Activated CD4-positive, CD25-positive, alpha-beta regulatory T cell treated with anti-CD3 and anti-CD28 coated beads, Interleukin-2, amount 50 U/mL, for 16 hours (primary cell): Measurements from ENCODE around the gene DOK6.
"Not testable (repeated sequence)": the region's sequence is repeated elsewhere in the genome, so short reads cannot be mapped to it uniquely, and the experiment has no call there.

Source experiments
- DNase-seq: peaks from one replicate; pipeline ENCODE4 v3.0.0-alpha.2; 2020; ENCODE audit warnings: low read depth, low spot score

Gene DOK6

DNA sequence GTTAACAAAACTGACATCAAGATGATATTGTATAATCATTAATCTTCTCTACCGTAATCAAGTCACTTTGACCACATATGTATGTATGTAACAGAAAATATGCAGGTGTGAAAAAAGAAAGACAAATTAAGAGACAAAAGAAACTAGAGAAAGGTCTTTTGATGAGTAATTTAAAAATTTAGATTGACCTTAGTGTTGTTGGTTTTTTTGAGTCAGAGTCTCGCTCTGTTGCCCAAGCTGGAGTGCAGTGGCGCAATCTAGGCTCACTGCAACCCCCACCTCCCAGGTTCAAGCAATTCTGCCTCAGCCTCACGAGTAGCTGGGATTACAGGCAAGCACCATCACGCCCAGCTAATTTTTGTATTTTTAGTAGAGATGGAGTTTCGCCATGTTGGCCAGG lies 464.1 kb downstream of the DOK6 start:
- DNase-seq = not testable (repeated sequence)

DNA sequence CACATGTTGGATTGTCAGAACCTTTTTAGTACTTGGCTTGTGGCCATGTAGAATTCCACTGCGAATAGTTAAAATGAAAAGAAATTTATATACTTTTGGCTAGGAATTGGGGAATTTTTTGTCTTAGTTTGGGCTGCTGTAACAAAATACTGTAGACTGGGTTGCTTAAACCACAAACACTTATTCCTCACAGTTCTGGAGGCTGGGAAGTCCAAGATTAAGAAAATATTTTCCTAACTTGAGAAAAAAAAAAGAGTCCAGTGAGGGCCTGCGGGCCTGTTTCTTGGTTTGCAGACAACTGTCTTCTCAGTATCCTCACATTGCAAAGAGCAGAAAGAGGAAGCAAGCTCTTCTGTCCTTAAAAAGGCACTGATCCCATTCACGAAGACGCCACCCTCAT lies 465.1 kb downstream of the DOK6 start:
- DNase-seq = no peak

DNA sequence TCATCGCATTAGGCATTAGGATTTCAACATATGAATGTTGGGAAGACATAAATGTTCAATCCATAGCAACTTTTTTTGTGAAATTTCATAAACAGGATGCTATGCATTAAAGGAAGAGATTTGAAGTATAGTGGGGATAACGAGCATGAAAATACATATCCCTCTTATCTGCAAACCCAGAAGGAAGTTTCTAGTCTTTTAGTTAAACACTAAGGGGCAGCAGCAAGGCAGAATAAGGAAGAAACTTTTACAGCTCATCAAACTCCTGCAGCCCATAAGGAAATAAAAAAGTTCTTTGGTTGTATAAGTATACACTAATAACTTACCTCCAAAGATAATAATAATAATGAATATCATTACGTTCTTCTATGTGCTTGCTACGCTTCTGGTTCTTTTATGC lies 465.5 kb downstream of the DOK6 start:
- DNase-seq = no peak

DNA sequence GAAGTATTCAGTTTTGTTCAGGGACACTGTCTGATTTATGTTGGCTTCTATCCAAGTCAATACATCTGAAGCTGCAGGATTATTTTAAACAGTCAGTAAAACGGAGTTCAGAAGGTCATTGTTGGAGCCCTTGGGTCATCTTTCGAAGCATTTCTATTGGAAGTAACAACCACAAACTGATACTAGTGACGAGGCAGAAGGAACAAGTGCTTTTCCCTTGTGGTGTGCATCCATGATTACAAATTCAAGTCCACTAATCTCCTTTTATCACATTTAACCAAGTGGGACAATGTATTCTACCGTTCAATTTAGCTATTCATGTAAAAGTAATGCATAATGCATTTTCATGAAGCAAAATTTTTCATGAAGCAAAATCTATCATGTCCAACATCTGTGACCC lies 470.0 kb downstream of the DOK6 start:
- no peak for DNase-seq

DNA sequence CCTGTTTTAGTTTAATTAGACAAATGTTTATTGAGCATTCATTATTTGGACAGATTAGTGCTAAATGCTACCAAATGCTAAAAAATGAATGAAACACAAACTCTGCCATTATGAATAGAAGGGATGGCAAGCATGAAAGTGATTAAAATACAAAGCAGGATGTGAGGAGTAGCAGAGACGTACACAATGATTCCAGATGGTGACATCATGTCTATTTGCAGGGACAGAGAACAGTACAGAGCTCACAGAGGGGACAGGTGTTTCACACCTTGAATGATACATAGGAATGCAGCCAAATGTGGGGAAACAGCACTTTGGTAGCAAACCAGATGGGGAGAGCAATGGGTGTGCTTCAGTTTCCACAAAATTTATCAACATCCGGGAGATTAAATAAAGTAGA lies 470.7 kb downstream of the DOK6 start:
- no peak for DNase-seq

DNA sequence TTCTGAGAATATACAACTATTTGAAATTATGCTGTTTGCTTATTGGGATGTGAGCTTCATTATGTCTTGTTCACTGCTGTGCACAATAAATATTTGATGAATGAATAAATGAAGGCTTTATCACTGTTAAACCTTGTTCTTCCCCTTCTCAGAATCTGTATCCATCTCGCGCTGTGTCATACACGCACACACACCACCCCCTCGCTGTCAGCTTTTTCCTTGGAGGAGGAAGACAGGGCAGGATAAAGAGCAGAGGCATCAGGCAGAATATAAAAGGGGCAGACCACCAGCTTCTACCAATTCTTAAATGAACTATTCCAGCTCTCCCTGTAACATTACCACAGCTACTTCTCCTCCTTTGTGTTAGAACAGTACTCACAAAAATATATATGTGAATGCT lies 472.0 kb downstream of the DOK6 start:
- DNase-seq = no peak

DNA sequence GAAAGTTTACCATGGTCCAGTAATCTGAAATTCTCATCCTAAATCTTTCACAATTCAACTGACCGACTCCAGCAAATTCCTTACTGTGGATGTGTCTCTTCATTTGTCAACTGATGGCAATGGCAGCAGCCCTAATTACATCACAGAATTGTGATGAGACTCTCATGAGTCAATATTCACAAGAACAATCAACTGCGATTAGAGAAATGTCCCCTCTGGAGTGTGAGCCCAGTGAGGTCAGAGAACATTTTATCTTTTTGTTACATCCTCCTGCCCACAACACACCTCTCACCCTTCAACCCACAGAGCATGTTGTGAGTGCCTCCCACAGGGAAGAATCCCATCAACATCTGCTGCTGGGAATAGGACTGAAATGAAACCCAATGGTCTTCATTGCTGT lies 473.4 kb downstream of the DOK6 start:
- DNase-seq = no peak

DNA sequence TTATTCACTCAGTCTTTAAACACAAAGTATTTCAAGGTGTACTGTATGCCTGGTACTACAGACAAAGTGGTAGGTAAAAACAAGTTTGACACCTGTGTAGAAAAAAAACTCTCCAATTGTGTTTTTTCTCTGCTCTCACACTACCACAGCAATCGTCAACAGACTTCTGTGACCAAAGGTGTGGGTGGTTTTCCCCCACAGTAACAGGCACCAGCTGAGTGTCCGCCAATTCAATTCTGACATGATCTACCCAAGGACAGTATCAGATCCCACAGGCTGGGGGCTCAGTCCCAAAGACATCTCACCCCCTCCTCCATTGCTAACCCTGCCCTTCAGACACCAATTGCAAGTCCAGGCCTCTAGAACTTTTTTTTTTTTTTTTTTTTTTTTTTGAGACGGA lies 475.8 kb downstream of the DOK6 start:
- no peak for DNase-seq

DNA sequence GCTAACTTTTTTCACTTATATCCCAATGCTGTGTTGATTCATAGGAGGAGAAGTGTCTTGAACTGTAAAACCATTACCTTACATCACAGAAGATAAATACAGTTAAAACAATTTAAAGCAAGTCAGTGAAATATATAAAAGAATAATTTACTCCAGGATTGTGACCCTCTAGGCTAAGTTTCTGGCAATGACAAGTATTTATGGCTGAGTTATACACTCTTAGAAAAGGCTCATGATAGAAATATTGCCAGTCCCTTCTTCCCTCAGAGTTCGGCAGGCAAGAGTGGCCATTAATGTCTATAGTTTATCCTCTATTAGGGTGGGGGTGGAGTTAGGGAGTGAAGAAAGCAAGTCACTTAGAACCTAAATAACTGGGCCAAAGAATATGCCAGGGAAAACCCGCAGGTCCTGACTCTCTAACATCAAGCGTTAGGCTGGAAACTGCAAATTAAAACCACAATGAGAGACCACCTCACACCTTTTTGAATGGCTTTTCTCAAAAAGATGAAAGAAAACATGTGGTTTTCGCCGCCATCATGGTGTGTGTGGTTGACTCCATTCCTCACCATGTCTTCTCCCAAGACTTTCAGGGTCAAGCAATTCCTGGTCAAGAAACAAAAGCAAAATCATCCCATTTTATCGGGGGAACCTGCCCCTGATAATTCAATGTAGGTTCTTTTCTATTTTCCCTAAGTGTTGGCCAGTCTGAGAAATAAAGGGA lies 477.7 kb downstream of the DOK6 start:
- no peak for DNase-seq

DNA sequence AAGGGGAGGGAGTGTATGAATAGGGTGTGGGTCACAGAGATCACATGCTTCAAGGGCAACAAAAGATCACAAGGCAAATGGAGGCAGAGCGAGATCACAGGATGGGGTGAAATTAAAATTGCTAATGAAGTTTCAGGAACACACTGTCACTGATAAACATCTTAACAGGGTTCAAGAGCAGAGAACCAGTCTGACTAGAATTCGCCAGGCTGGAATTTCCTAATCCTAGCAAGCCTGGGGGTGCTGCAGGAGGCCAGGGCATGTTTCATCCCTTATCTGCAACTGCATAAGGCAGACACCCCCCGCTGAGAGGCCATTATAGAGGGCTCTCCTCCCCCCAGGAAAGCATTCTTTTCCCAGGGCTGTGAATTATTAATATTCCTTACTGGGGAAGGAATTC lies 478.4 kb downstream of the DOK6 start:
- DNase-seq = not testable (repeated sequence)

DNA sequence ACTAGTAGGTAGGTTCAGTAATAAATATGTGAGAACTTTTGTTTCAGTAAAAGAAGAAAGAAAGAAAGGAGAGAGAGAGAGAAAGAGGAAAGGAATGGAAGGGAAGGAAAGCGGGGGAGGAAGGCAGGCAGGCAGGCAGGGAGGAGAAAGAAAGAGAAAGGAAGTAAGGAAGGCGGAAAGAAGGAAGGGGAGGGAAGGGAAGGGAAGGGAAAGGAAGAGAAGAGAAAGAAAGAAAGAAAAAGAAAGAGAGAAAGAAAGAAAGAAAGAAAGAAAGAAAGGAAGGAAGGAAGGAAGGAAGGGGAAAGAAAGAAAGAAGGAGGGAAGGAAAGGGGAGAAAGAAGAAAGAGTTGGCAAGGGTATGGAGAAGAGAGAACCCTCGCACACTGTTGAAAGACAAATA lies 479.4 kb downstream of the DOK6 start:
- DNase-seq = no peak

DNA sequence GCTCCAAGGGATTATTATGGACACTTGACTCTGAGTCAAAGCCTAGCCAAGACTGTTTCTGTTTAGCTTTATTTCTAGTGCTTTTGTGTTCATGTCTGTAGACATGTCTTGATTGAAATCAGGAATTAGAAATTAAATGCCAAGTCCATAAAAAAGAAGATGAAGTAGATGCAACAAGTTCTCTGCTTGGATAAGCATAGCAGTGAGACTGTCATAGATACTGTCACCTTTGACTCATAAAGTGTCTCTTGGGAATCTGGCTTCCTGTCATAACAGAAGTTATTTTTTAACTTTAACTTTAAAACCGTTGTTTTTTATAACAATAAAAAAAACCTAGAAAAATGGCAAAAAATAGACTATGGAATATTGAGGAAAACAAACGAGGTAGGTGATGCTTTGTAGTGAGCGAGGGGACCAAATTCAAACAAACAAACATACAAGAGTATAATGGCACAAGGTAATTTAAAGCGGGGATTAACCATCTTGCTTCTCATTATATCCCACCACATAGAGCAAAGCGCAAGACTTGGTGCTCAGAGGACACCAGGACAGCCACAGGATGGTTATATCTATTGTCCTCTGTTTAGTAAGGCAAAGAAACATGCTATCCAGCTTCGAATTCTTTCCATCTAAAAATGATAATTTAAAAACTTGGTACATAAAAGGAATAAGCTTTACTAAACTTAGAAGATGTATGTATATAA lies 482.4 kb downstream of the DOK6 start:
- no peak for DNase-seq

DNA sequence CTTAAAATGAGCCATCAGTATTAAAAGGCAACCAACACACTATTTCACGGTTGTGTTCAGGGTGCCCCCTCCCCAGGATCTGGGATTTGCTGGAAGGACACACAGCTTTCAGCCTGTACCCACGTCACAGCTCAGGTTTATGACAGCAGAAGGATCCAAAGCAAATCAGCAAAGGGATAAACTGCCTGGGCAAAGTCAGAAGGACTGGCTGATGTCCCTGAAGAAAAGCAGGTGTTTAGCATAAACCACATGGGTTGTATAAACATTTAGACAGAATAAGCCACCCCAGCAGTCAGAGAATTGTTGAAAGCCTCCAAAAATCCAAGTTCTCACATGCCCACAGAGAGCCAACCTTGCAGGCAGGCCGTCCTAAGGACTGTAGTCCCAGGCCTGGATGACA lies 483.1 kb downstream of the DOK6 start:
- no peak for DNase-seq

DNA sequence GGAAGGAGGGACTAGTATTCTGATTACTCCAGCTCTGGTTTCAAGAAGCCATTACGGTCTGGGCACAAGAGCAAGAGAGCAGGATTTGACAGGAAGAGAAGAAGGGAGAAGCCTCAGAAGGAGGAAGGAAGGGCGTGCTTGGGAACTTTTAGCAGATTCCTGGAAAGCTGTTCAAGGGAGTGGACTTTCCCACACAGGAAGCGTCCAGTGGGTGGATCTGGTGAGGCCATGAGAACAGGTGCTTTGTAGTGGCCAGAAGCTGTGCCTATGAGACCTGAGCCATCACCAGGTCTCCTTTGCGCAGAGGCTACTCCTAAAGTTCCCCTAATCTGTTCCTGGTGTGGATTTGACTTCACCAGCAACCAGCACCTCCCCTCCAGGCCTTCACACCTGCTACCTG lies 484.7 kb downstream of the DOK6 start:
- no peak for DNase-seq

DNA sequence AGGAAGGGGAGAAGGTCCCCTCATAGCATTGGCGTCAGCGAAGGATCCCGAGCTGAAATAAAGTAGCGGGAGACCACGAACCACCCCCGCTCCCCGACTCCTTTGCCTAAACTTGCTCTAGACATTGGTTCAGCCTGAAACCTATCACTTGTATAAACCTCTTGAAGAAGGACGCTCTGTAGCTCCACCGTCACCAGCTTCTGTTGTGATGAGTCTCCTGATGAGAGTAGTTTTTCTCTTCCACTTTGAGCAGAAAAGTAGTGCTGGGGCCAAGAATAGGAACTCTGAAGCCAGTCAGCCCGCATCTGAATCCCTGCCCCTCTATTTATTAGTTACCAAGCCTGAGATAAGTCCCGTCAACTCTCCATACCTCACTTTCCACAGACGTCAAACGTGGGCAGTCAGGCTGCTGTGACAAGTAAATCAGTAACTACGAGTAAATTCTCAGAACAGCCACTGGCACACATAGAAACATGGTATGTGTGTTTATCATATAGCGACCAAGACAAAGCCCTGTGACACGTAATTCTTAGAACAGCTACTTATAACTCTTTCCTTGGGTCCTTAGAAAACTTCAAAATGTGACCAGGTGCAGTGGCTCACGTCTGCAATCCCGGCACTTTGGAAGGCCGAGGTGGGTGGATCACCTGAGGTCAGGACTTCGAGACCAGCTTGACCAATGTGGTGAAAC lies 485.3 kb downstream of the DOK6 start:
- no peak for DNase-seq

DNA sequence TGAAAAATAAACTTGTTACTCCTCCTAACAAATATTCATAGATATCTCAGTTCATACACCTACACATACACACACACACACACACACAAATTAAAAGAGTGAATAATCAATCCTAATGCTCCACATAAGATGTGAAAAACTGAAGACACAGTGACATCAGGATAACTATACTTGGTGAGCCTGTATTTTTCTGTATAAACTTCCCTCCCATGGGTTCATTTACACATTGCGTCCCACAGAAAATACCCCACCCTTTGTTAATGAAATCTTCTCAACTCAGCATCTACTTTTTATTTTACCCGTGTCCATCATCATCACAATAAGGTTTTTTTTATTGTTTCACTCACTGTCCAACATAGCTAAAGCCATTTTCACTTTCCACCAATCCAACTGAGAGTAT lies 486.6 kb downstream of the DOK6 start:
- DNase-seq = no peak

DNA sequence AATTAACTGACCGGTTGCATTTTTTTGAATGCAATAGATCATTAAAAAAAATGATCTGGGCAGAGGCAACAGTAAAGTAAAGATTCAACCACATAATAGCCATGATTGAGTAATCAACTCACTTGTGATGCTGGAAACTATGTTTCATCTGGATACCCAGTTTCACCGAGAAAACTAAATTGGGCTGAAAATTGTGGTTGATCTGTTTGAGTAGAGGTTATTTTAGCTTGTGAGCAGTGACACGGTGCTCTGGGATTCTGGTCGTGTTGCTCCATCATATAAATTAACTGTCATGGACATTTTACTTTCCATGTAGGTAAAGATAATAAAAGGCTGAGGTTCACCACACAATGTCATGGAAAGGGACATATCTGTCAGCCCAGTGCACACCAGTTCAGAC lies 488.3 kb downstream of the DOK6 start:
- DNase-seq = no peak

DNA sequence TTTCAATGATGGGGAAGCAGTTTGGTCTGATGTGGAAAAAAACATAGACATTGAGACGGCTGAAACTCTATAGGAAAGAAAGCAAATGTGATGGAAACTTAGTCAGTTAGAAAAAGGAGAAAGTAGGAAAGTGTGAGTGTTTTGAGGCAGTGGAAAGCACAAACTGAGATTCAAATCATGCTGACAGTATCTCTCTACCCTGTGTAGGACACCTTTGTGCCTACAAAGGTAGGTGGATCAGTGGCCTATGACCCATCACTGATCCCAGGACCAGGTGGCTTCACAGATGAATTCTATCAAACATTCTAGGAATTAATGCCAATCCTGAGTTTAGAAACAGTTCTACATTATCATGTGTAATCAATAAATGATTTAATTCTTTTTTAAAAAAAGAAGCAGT lies 489.9 kb downstream of the DOK6 start:
- DNase-seq = no peak

DNA sequence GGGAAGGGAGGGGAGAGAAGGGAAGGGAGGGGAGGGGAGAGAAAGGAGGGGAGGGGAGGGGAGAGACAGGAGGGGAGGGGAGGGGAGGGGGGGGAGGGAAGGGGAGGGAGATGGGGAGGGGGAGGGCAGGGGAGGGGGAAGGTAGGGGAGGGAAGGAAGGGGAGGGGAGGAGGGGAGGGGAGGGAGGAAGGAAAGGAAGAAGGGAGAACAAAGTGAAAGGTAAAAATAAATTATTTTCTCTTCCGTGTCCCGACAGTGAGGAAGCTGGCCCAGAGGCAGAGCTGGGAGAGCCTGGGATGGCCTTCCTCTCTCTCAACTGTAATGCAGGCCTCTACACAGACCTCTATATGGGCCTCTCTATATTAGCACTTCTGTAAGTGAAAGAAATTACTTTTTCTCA lies 493.8 kb downstream of the DOK6 start:
- no peak for DNase-seq

DNA sequence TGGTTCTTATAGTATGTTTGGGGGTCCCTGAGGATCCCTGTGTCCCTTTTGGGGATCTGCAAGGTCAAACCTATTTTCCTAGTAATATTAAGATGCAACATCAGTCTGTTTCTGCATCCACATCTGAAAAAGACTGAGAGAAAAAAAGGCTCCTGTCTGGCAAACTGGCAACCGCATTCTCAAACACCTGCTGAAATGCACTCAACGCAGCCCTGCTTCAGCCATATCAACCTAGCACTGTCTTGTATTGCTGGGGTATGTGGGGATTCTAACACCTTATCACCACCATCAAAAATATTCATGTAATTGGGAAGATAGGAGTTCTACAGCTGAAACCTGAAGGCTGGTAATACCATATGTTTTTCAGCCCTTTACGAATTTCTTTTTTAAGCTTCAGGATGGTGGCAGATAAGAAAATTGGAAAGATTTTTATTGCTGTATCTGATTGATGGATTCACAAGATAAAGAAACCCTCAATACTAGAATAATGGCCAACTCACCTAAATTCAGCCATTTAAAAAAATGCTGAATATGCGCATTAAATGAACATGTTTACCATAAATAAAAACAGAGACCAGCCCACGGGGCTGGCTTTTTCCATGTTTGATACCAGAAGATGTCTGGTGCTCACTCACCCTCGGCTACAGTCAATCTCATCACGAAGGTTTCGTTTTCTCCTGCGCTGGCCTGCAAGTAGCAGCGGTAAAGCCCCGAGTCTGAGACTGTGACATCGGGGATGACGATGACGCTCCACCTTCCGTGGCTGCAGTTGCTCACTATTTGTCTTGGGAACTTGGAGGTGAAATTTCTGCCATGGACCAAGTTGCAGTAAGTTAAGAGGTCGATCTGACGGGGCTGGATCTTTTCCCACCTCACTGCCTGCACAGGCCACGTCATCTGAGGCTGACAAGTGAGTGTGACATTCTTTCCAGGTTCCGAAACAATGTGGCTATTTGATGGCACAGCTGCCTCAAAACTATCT lies 494.7 kb downstream of the DOK6 start:
- DNase-seq = no peak

DNA sequence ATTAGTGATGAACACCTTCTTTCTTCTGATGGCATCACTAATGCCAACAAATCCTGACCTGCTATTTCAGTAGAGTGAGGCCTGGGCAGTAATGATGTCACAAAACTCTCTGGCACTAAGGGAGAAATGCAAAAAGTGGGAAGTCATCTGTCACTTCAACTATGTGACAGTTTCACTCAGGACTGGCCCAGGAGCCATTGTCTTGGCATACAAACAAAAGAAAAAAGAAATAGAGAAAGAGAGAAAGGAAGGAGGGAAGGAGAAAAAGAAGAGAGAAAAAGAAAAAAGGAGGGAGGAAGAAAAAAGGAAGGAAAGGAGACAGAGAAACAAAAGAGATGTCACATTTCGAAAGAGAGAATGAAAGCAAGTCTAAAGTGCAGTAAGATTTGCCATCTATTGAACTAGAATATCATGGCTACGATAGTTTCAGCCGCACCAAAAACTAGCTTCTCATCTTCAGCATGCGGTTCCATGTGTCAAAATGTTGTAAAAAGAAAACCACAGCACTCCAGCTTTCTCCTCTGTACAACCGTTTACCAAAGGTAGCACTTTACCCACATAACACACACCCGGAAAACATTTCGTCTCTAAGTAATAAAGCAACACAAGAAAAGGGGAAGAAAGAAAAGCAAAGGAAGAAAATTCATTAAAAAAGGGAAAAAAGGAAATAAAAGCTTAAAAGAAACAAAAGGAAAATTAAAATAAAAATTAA lies 496.9 kb downstream of the DOK6 start:
- no peak for DNase-seq
